ENCODE results near the gene SDK1.

- TF ChIP-seq CTCF (IDR thresholded peaks at IDR 0.05) (no peak), POLR2A (IDR thresholded peaks at IDR 0.05) (no peak)
Observed at GRCh38 chr7:3971323-3971722, 670.3 kb downstream of the SDK1 start.

Measured in vagina (tissue), 2 donors.